WTC11 (cell line): Measurements from ENCODE around the gene NT5C3B. TPM values are rescaled to one million over a fixed set of nuclear protein-coding genes. Genes with fewer than 3 reads are reported as not detected.
A peak's percentile ranks its signal among the peaks of the same experiment; 100 is the strongest.

Source experiments
- ATAC-seq: fragments of 200-7000 bp; cut with Tn5 transposase; 2 replicates; pipeline ENCODE4 v1.10.0; 2021; ENCODE audit warnings: mild to moderate bottlenecking, moderate library complexity
- CTCF ChIA-PET: fragments of 300-600 bp; sonication (Branson Sonifier 250); formaldehyde crosslinking; loops from one replicate; lab custom pipeline; 2021; ENCODE audit warnings: antibody characterized with exemption; lab: Charles Lee
- POLR2A ChIA-PET: fragments of 350-600 bp; sonication (Branson Sonifier 250); formaldehyde crosslinking; loops from one replicate; lab custom pipeline; 2021; ENCODE audit warnings: antibody characterized with exemption; lab: Charles Lee
- DNase-seq: peaks from one replicate; pipeline ENCODE4 v3.0.0; 2021; ENCODE audit warnings: low spot score
- H3K27ac Mint-ChIP-seq: 2 replicates; pipeline ENCODE4 v1.8.0; 2021; ENCODE audit warnings: mixed read lengths
- H3K27me3 Mint-ChIP-seq: 2 replicates; pipeline ENCODE4 v1.8.0; 2021; ENCODE audit warnings: low read depth, mild to moderate bottlenecking, moderate library complexity, mixed read lengths
- H3K36me3 Mint-ChIP-seq: 2 replicates; pipeline ENCODE4 v1.8.0; 2021; ENCODE audit warnings: mixed read lengths
- H3K4me1 Mint-ChIP-seq: 2 replicates; pipeline ENCODE4 v1.8.0; 2022; ENCODE audit warnings: mixed read lengths
- H3K4me3 Mint-ChIP-seq: 2 replicates; pipeline ENCODE4 v1.8.0; 2021; ENCODE audit warnings: mild to moderate bottlenecking, moderate library complexity, mixed read lengths
- H3K9me3 Mint-ChIP-seq: 2 replicates; pipeline ENCODE4 v1.8.0; 2021; ENCODE audit warnings: mixed read lengths
- CREB1 ChIP-seq: sonication (generic); formaldehyde crosslinking; IDR thresholded peaks from 2 replicates; pipeline ENCODE4 v1.8.0; 2023; ENCODE audit warnings: mild to moderate bottlenecking, missing genetic modification reagents
- ETV6 ChIP-seq: sonication (generic); formaldehyde crosslinking; IDR thresholded peaks from 2 replicates; pipeline ENCODE4 v1.8.1; 2022; ENCODE audit warnings: mild to moderate bottlenecking, missing genetic modification reagents
- GTF2I ChIP-seq: fragments of 250-450 bp; sonication (Bioruptor Pico); conservative IDR thresholded peaks from 2 replicates; pipeline ENCODE4 v1.4.0; 2021; ENCODE audit warnings: mild to moderate bottlenecking
- HMGA2 ChIP-seq: fragments of 250-450 bp; sonication (Bioruptor Pico); IDR thresholded peaks from 2 replicates; pipeline ENCODE4 v1.4.0; 2021; ENCODE audit warnings: mild to moderate bottlenecking, moderate library complexity
- IRF1 ChIP-seq: sonication (generic); formaldehyde crosslinking; IDR thresholded peaks from 2 replicates; pipeline ENCODE4 v1.8.0; 2023; ENCODE audit warnings: missing genetic modification reagents
- JUN ChIP-seq: sonication (generic); formaldehyde crosslinking; IDR thresholded peaks from 2 replicates; pipeline ENCODE4 v1.8.0; 2023; ENCODE audit warnings: mild to moderate bottlenecking, missing genetic modification reagents
- NFE2L1 ChIP-seq: sonication (generic); formaldehyde crosslinking; IDR thresholded peaks from 2 replicates; pipeline ENCODE4 v1.8.1; 2023; ENCODE audit warnings: missing genetic modification reagents
- NFYB ChIP-seq: sonication (generic); formaldehyde crosslinking; conservative IDR thresholded peaks from 2 replicates; pipeline ENCODE4 v1.8.0; 2022; ENCODE audit warnings: low read depth, missing genetic modification reagents
- NR2C2 ChIP-seq: sonication (generic); formaldehyde crosslinking; IDR thresholded peaks from 2 replicates; pipeline ENCODE4 v1.8.0; 2022; ENCODE audit warnings: mild to moderate bottlenecking, missing genetic modification reagents
- SP1 ChIP-seq: sonication (generic); formaldehyde crosslinking; conservative IDR thresholded peaks from 2 replicates; pipeline ENCODE4 v1.8.1; 2022; ENCODE audit warnings: missing genetic modification reagents
- ZNF121 ChIP-seq: sonication (generic); formaldehyde crosslinking; IDR thresholded peaks from 2 replicates; pipeline ENCODE4 v1.8.0; 2023; ENCODE audit warnings: missing genetic modification reagents
- ZNF138 ChIP-seq: sonication (generic); formaldehyde crosslinking; conservative IDR thresholded peaks from 2 replicates; pipeline ENCODE4 v1.8.1; 2022; ENCODE audit warnings: mild to moderate bottlenecking, moderate library complexity, missing genetic modification reagents
- ZNF281 ChIP-seq: sonication (generic); formaldehyde crosslinking; IDR thresholded peaks from 2 replicates; pipeline ENCODE4 v1.8.0; 2023; ENCODE audit warnings: mild to moderate bottlenecking, missing genetic modification reagents
- ZNF416 ChIP-seq: fragments of 250-450 bp; sonication (Bioruptor Pico); IDR thresholded peaks from 2 replicates; pipeline ENCODE4 v1.9.0; 2021; ENCODE audit warnings: mild to moderate bottlenecking, inconsistent platforms
- total RNA-seq: library from RNA; stranded (reverse); gene quantifications from 3 replicates; pipeline ENCODE4 v1.2.3, GENCODE V29; 2021
- TF ChIP-seq, protein P1 (sequence below): sonication (generic); formaldehyde crosslinking; IDR thresholded peaks from 2 replicates; pipeline ENCODE4 v1.8.1; 2023; ENCODE audit warnings: mild to moderate bottlenecking, missing genetic modification reagents, moderate library complexity
- TF ChIP-seq, protein P2 (sequence below): sonication (generic); formaldehyde crosslinking; IDR thresholded peaks from 2 replicates; pipeline ENCODE4 v1.8.1; 2022; ENCODE audit warnings: low read depth, missing genetic modification reagents, borderline replicate concordance
- TF ChIP-seq, protein P3 (sequence below): sonication (generic); formaldehyde crosslinking; IDR thresholded peaks from 2 replicates; pipeline ENCODE4 v1.8.1; 2022; ENCODE audit warnings: mild to moderate bottlenecking, moderate library complexity, missing genetic modification reagents

The NT5C3B gene
- total RNA-seq, 1 experiment from 2014 or later = 58.1 TPM

GRCh38 chr17:41822216-41823140 is 13.6 kb downstream of the NT5C3B start:
- Mint-ChIP-seq H3K4me3 (no peak overlapping the region), H3K27ac (peak overlapping the region; percentile 53; the same call in 1 of the 2 replicates), H3K36me3 (peaks cover 25% of the 10 kb centered on the region), H3K27me3 (no peaks in the 10 kb centered on the region; the same call in 1 of the 2 replicates), H3K9me3 (no peaks in the 10 kb centered on the region), H3K4me1 (peaks cover 16% of the 10 kb centered on the region)
- ChIA-PET CTCF (interaction anchor here (0.7 to 2.4 kb wide), 3 partner anchors 12 to 136 kb away, joined by 3 to 11 read pairs (median 6); partner anchors contain the start of gene JUP), POLR2A (no interaction called here)
- DNase-seq (no peak), ATAC-seq (no peak)
- TF ChIP-seq SP1 (CRISPR knock-in tag) = no peak
- TF ChIP-seq NR2C2 (CRISPR knock-in tag) = no peak
- no peak for TF ChIP-seq JUN (CRISPR knock-in tag)

GRCh38 chr17:41821776-41822175 is 14.3 kb downstream of the NT5C3B start:
- H3K27me3 Mint-ChIP-seq = no peaks in the 10 kb centered on the region; the same call in 1 of the 2 replicates
- TF ChIP-seq ZNF416 = no peak
- no peak for TF ChIP-seq ZNF121 (CRISPR knock-in tag)
- TF ChIP-seq, protein P1, sequence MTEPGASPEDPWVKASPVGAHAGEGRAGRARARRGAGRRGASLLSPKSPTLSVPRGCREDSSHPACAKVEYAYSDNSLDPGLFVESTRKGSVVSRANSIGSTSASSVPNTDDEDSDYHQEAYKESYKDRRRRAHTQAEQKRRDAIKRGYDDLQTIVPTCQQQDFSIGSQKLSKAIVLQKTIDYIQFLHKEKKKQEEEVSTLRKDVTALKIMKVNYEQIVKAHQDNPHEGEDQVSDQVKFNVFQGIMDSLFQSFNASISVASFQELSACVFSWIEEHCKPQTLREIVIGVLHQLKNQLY (CRISPR knock-in tag) = no peak
- no peak for TF ChIP-seq NFE2L1
- TF ChIP-seq NFYB (CRISPR knock-in tag) = no peak
- no peak for TF ChIP-seq ZNF281 (CRISPR knock-in tag)
- TF ChIP-seq ETV6 (CRISPR knock-in tag) = no peak
- no peak for TF ChIP-seq HMGA2 (CRISPR knock-in tag)
- TF ChIP-seq ZNF138 = no peak
- no peak for TF ChIP-seq GTF2I (CRISPR knock-in tag)
- no peak for TF ChIP-seq IRF1 (CRISPR knock-in tag)
- TF ChIP-seq, protein P2, sequence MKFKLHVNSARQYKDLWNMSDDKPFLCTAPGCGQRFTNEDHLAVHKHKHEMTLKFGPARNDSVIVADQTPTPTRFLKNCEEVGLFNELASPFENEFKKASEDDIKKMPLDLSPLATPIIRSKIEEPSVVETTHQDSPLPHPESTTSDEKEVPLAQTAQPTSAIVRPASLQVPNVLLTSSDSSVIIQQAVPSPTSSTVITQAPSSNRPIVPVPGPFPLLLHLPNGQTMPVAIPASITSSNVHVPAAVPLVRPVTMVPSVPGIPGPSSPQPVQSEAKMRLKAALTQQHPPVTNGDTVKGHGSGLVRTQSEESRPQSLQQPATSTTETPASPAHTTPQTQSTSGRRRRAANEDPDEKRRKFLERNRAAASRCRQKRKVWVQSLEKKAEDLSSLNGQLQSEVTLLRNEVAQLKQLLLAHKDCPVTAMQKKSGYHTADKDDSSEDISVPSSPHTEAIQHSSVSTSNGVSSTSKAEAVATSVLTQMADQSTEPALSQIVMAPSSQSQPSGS (CRISPR knock-in tag) = no peak
- TF ChIP-seq CREB1 (CRISPR knock-in tag) = no peak
- TF ChIP-seq, protein P3, sequence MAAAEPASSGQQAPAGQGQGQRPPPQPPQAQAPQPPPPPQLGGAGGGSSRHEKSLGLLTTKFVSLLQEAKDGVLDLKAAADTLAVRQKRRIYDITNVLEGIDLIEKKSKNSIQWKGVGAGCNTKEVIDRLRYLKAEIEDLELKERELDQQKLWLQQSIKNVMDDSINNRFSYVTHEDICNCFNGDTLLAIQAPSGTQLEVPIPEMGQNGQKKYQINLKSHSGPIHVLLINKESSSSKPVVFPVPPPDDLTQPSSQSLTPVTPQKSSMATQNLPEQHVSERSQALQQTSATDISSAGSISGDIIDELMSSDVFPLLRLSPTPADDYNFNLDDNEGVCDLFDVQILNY (CRISPR knock-in tag) = no peak
- TF ChIP-seq, all 79 proteins: peak for 0
- no peak overlapping the region for H3K27ac Mint-ChIP-seq
- ATAC-seq (no peak), DNase-seq (no peak)
- H3K4me1 Mint-ChIP-seq = peaks cover 16% of the 10 kb centered on the region
- H3K9me3 Mint-ChIP-seq = no peaks in the 10 kb centered on the region
- POLR2A ChIA-PET = no interaction called here
- no peak overlapping the region for H3K4me3 Mint-ChIP-seq
- H3K36me3 Mint-ChIP-seq = peaks cover 26% of the 10 kb centered on the region
- CTCF ChIA-PET = interaction anchor here (1.1 to 2.4 kb wide), 3 partner anchors 11 to 35 kb away, joined by 4 to 11 read pairs (median 6); partner anchors contain the start of gene JUP
